Measurements from ENCODE around the gene RARA.

The RARA gene

GRCh38 chr17:40309031-40309948 lies at the start of gene RARA:
Gene RARA, plus strand, starts transcription at chr17:40309180. Its CDS starts 22,039 bp downstream, at chr17:40331219.
- peak; percentile 71 for DNase-seq (ENCODE audit: low read depth, low spot score)

- DNase-seq (ENCODE audit: low read depth, low spot score): no peak
Measured at GRCh38 chr17:40259505-40259904, 49.5 kb upstream of the RARA start.

DNA sequence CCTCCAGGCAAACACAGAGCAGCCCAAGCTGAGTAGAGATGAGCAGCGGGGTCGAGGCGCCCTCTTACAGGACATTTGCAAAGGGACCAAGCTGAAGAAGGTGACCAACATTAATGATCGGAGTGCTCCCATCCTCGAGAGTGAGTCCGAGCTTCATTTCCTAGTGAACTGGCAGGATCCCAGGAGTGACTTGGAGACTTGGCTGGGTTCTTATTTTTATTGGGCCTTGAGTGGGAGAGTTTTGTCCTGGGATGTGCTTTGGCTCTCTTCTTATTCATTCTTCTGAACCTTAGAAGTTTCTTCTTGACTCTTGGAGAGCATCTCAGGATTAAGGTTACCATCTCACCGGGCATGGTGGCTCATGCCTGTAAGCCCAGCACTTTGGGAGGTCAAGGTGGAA lies 48.5 kb upstream of the RARA start:
- DNase-seq (ENCODE audit: low read depth, low spot score): no peak

GRCh38 chr17:40264458-40265185 lies 44.4 kb upstream of the RARA start:
- no peak for DNase-seq (ENCODE audit: low read depth, low spot score)

DNA sequence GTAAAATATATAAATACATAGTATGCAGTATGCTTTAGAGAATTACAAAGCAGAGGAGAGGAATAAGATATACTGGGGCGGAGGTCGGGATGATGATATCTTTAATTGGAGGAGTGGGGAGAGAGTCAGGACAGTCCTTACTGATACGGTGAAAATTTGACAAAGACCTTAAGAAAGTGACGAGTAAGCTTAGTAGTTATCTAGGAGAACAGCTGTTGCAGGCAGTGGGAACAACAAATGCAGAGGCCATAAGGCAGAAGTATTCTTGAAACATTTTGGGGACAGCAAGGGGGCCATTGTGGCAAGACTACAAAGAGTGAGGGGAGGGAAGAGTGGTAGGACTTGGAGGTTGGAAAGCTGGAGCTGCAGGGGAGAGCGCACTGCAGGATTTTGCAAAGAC lies 43.6 kb upstream of the RARA start:
- no peak for DNase-seq (ENCODE audit: low read depth, low spot score)

DNA sequence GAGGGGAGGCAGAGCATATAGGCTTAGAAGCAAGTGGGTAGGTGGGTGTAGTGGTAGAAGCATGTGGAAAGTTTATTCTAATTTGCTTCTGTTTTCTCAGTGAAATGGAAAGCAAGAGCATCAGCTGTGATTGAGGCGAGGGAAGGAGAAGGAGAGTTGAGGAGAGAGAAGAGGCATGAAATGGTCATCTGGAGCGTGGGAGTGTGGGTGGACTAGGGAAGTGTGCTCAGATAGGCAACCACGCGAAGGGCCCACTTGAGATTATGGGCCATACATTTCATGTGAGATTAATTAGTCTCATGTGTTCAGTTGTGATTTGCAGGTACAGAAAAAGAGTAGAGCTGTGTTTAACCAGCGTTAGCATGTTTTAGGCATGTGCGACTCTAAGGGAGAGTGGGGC lies 42.1 kb upstream of the RARA start:
- DNase-seq (ENCODE audit: low read depth, low spot score): no peak

DNA sequence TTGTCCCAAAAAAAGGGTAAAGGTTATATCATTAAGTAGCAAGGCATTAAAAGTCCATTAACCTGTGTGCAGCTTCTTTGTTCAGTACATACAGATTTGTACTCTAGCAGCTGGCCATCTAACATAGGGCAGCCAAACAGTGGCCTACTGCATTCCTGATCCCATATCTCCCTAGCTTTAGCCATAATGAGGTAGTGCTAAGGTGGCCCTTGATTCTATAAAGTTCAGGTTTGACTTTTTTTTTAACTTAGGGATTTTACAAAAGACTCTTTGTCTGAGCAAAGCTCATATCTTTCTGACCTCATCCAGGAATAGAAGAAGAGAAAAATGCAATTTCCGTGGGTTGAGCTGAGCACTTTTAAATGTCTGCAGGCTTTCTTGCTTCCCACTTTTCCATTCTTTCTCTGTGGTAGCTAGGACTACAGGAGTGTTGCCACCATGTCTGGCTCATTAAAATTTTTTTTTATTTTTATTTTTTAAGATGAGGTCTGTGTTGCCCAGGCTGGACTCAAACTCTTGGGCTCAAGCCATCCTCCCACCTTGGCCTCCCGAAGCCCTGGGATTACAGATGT lies 40.8 kb upstream of the RARA start:
- no peak for DNase-seq (ENCODE audit: low read depth, low spot score)

DNA sequence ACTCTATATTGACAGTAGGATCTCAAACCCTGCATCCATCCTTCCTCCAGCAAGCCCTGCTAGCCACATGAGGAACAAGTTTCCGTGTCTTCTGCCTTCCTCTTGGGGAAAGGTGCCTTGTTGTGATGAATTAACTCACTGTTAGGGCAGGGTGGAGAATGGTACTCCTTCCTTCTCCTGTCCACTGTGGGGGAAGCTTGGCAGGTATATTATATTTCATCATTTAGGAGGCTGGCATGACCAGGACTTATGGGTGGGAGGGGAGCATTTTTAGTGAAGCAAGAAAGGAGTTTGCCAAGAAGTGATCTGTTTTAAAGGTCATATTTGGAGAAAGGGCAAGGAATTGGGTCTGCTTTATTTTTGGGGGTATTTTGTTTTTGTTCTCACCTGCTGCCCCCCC lies 30.6 kb upstream of the RARA start:
- no peak for DNase-seq (ENCODE audit: low read depth, low spot score)

GRCh38 chr17:40279402-40279801 lies 29.6 kb upstream of the RARA start:
- no peak for DNase-seq (ENCODE audit: low read depth, low spot score)

GRCh38 chr17:40281663-40282062 lies 27.3 kb upstream of the RARA start:
- DNase-seq (ENCODE audit: low read depth, low spot score): peak; percentile 57

DNA sequence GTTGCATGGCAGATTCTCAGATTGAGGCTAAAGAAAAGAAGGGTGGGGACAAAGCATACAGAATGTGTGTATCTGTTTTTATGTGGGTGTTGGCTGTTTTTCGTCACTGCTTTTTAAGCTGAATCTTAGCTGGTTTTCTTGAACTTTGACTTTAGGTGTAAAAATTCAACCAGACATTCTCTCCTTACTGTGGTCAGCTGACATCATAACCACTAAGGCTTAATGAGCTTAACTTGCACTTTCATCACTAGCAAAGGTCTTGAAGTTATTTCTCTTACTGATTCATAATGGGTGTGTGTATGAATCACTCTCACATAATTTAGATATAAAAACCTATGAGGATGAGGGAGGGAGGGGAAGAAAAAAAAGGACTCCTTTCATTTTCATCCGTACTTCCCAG lies 25.3 kb upstream of the RARA start:
- no peak for DNase-seq (ENCODE audit: low read depth, low spot score)

GRCh38 chr17:40284085-40284713 lies 24.8 kb upstream of the RARA start:
- no peak for DNase-seq (ENCODE audit: low read depth, low spot score)

- DNase-seq (ENCODE audit: low read depth, low spot score): no peak
Measured at GRCh38 chr17:40286473-40286872, 22.5 kb upstream of the RARA start.

GRCh38 chr17:40287159-40287493 lies 21.9 kb upstream of the RARA start:
- no peak for DNase-seq (ENCODE audit: low read depth, low spot score)

DNA sequence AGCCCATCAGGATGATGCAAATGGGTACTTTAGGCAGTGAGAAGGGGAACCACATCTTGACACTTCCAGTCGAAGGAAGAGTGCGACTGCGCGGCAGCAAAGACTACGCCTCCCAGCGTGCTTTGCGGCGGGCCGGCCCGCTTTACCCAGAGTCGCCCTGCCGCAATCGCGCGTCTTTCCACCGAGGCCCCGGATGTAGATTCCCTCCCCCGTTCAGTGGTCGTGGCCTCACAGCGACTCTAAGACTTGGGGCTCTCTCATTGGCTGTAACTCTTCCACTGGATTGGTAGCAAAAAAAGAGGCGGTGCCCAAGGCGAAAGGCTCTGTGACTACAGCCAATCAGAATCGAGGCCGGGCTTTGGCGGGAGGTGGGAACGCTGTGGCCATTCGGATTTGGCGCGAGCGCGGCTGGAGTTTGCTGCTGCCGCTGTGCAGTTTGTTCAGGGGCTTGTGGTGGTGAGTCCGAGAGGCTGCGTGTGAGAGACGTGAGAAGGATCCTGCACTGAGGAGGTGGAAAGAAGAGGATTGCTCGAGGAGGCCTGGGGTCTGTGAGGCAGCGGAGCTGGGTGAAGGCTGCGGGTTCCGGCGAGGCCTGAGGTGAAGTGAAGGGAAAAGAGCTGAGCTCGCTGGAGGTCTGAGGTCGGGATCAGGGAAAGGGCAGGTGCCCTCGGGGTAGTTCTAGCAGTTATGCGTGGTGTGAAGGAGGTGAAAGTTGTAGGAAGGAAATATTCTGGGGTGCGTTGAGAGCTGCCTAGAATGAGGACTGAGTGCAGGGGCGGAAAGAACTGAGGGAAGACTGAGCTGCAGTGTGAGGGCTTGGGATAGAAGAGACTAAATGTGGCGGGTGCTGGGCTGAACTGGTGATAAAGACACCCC lies 21.2 kb upstream of the RARA start, which contains the start of gene CDC6:
Gene CDC6, plus strand, starts transcription at position 386 of the 876 bp plus-strand sequence. CDS start 1,542 bp downstream, outside the sequence.
- peak; percentile 100 for DNase-seq (ENCODE audit: low read depth, low spot score)

- DNase-seq (ENCODE audit: low read depth, low spot score): no peak
Measured at GRCh38 chr17:40290629-40291280, 18.2 kb upstream of the RARA start.

GRCh38 chr17:40291281-40291664 lies 17.7 kb upstream of the RARA start:
- no peak for DNase-seq (ENCODE audit: low read depth, low spot score)

GRCh38 chr17:40293363-40293762 lies 15.6 kb upstream of the RARA start:
- no peak for DNase-seq (ENCODE audit: low read depth, low spot score)

- DNase-seq (ENCODE audit: low read depth, low spot score): no peak
Measured at GRCh38 chr17:40295488-40296436, 13.2 kb upstream of the RARA start.
